ENCODE results near the gene SIGLEC11. TPM values are rescaled to one million over a fixed set of nuclear protein-coding genes. Genes with fewer than 3 reads are reported as not detected.

Gene SIGLEC11
- total RNA-seq, 2 donors from 2014 or later: not detected

GRCh38 chr19:49976496-49976895, 15.5 kb upstream of the SIGLEC11 start:
- no peak overlapping the region for H3K9ac ChIP-seq (ENCODE audit: extremely low read depth, low read length, poor library complexity, severe bottlenecking)
- H3K4me3 Mint-ChIP-seq: no peak overlapping the region
- TF ChIP-seq, protein P1, sequence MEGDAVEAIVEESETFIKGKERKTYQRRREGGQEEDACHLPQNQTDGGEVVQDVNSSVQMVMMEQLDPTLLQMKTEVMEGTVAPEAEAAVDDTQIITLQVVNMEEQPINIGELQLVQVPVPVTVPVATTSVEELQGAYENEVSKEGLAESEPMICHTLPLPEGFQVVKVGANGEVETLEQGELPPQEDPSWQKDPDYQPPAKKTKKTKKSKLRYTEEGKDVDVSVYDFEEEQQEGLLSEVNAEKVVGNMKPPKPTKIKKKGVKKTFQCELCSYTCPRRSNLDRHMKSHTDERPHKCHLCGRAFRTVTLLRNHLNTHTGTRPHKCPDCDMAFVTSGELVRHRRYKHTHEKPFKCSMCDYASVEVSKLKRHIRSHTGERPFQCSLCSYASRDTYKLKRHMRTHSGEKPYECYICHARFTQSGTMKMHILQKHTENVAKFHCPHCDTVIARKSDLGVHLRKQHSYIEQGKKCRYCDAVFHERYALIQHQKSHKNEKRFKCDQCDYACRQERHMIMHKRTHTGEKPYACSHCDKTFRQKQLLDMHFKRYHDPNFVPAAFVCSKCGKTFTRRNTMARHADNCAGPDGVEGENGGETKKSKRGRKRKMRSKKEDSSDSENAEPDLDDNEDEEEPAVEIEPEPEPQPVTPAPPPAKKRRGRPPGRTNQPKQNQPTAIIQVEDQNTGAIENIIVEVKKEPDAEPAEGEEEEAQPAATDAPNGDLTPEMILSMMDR (conservative IDR thresholded peaks at IDR 0.05): no peak
- DNase-seq: no peak
- 91 to 94% methylated on average over 3 of the region's 3 CpGs for WGBS, 2 experiments (ENCODE audit: insufficient coverage in 1 of 2, insufficient read length in 1 of 2)
- H3K4me1 ChIP-seq (ENCODE audit: control insufficient read depth, insufficient read depth, low read length): no peaks in the 10 kb centered on the region
- H3K36me3 Mint-ChIP-seq (ENCODE audit: low read depth): peaks cover 25% of the 10 kb centered on the region
- no peak overlapping the region for H3K27ac Mint-ChIP-seq
- no peak overlapping the region for H3K4me3 ChIP-seq (ENCODE audit: low read length)
- no peaks in the 10 kb centered on the region for H3K9me3 Mint-ChIP-seq
- H3K9me3 ChIP-seq (ENCODE audit: control insufficient read depth, low read length): no peaks in the 10 kb centered on the region
- peaks cover 6% of the 10 kb centered on the region for H3K27me3 Mint-ChIP-seq (ENCODE audit: insufficient read depth)
- H3K27ac ChIP-seq (ENCODE audit: low read depth, low read length): no peak overlapping the region
- no peaks in the 10 kb centered on the region for H3K4me1 Mint-ChIP-seq
- H3K36me3 ChIP-seq (ENCODE audit: control insufficient read depth, insufficient read depth, low read length): peaks cover 5% of the 10 kb centered on the region
- H3K27me3 ChIP-seq (ENCODE audit: control insufficient read depth, insufficient read depth, low read length, poor library complexity, severe bottlenecking): no peaks in the 10 kb centered on the region

DNA sequence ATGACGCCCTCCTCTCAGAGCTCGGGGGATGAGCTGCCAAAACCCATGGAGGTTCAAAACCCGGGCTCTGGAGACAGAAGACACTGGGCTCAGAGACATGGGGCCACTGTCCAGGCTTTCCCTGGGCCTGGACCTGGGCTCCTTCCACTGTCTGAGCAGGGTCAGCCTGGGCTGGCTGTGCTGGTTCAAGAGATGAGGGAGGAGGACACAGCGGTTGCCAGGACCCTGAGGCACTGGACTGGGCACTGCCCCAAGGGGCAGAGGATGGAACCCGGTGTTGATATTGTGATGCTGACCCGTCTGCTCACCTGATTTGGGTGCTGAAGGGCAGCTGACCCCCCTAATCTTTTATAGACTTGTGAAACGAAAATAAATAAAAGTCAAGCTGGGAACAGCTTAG, 14.1 kb upstream of the SIGLEC11 start:
- H3K36me3 ChIP-seq (ENCODE audit: control insufficient read depth, insufficient read depth, low read length): peaks cover 5% of the 10 kb centered on the region
- 90 to 93% methylated on average over 3 to 7 of the region's 7 CpGs for WGBS, 2 experiments (ENCODE audit: insufficient coverage in 1 of 2, insufficient read length in 1 of 2)
- no peaks in the 10 kb centered on the region for H3K27me3 ChIP-seq (ENCODE audit: control insufficient read depth, insufficient read depth, low read length, poor library complexity, severe bottlenecking)
- no peak overlapping the region for H3K27ac ChIP-seq (ENCODE audit: low read depth, low read length)
- H3K9ac ChIP-seq (ENCODE audit: extremely low read depth, low read length, poor library complexity, severe bottlenecking): no peak overlapping the region
- H3K9me3 ChIP-seq (ENCODE audit: control insufficient read depth, low read length): no peaks in the 10 kb centered on the region
- TF ChIP-seq, protein P1 (conservative IDR thresholded peaks at IDR 0.05): no peak
- Mint-ChIP-seq H3K4me1 (no peaks in the 10 kb centered on the region), H3K4me3 (no peak overlapping the region), H3K27me3 (ENCODE audit: insufficient read depth) (peaks cover 6% of the 10 kb centered on the region), H3K27ac (no peak overlapping the region), H3K9me3 (no peaks in the 10 kb centered on the region), H3K36me3 (ENCODE audit: low read depth) (peaks cover 16% of the 10 kb centered on the region)
- H3K4me1 ChIP-seq (ENCODE audit: control insufficient read depth, insufficient read depth, low read length): no peaks in the 10 kb centered on the region
- H3K4me3 ChIP-seq (ENCODE audit: low read length): no peak overlapping the region
- DNase-seq: no peak

- H3K27ac Mint-ChIP-seq: no peak overlapping the region
- Histone ChIP-seq H3K27me3 (ENCODE audit: control insufficient read depth, insufficient read depth, low read length, poor library complexity, severe bottlenecking) (no peaks in the 10 kb centered on the region), H3K4me3 (ENCODE audit: low read length) (no peak overlapping the region), H3K4me1 (ENCODE audit: control insufficient read depth, insufficient read depth, low read length) (no peaks in the 10 kb centered on the region), H3K9me3 (ENCODE audit: control insufficient read depth, low read length) (no peaks in the 10 kb centered on the region), H3K9ac (ENCODE audit: extremely low read depth, low read length, poor library complexity, severe bottlenecking) (no peak overlapping the region), H3K27ac (ENCODE audit: low read depth, low read length) (no peak overlapping the region), H3K36me3 (ENCODE audit: control insufficient read depth, insufficient read depth, low read length) (peaks cover 5% of the 10 kb centered on the region)
- peaks cover 6% of the 10 kb centered on the region for H3K27me3 Mint-ChIP-seq (ENCODE audit: insufficient read depth)
- H3K4me3 Mint-ChIP-seq: no peak overlapping the region
- no peaks in the 10 kb centered on the region for H3K4me1 Mint-ChIP-seq
- DNase-seq: no peak
- peaks cover 14% of the 10 kb centered on the region for H3K36me3 Mint-ChIP-seq (ENCODE audit: low read depth)
- 92 to 95% methylated on average over 17 to 18 of the region's 18 CpGs for WGBS, 2 experiments (ENCODE audit: insufficient coverage in 1 of 2, insufficient read length in 1 of 2)
- TF ChIP-seq, protein P1 (conservative IDR thresholded peaks at IDR 0.05): no peak
- no peaks in the 10 kb centered on the region for H3K9me3 Mint-ChIP-seq
Measured at GRCh38 chr19:49973987-49974386, 13.0 kb upstream of the SIGLEC11 start.
